Calu3 (cell line): ENCODE results near the gene NECTIN2. TPM values are rescaled to one million over a fixed set of nuclear protein-coding genes. Genes with fewer than 3 reads are reported as not detected.

Experiments
- BruUV-seq: library from RNA; stranded (reverse); fragments of 400-500 nt; replicated peaks from 2 replicates; lab custom pipeline; 2021; lab: Mats Ljungman, UMichigan
- CTCF ChIA-PET: fragments of 300-600 bp; sonication (Branson Sonifier 250); formaldehyde crosslinking; loops from one replicate; lab custom pipeline; 2022; ENCODE audit warnings: antibody characterized with exemption; lab: Charles Lee
- DNase-seq: peaks from one replicate; pipeline ENCODE4 v3.0.0; 2022
- H3K27ac Mint-ChIP-seq: one replicate; pipeline ENCODE4 v1.8.0; 2022; ENCODE audit warnings: mixed read lengths; ENCODE audit not compliant: unreplicated experiment
- H3K27me3 Mint-ChIP-seq: one replicate; pipeline ENCODE4 v1.8.0; 2022; ENCODE audit warnings: mixed read lengths; ENCODE audit not compliant: unreplicated experiment
- H3K36me3 Mint-ChIP-seq: one replicate; pipeline ENCODE4 v1.8.0; 2022; ENCODE audit warnings: mild to moderate bottlenecking, moderate library complexity, mixed read lengths; ENCODE audit not compliant: insufficient read depth, unreplicated experiment
- H3K4me1 Mint-ChIP-seq: one replicate; pipeline ENCODE4 v1.8.0; 2022; ENCODE audit warnings: mild to moderate bottlenecking, low read depth, mixed read lengths; ENCODE audit not compliant: unreplicated experiment
- H3K4me3 Mint-ChIP-seq: one replicate; pipeline ENCODE4 v1.8.0; 2022; ENCODE audit warnings: mild to moderate bottlenecking, low read depth, moderate library complexity, mixed read lengths; ENCODE audit not compliant: unreplicated experiment
- H3K9me3 Mint-ChIP-seq: one replicate; pipeline ENCODE4 v1.8.0; 2022; ENCODE audit warnings: low read depth, mixed read lengths; ENCODE audit not compliant: unreplicated experiment
- CTCF ChIP-seq: fragments of 200-600 bp; IDR thresholded peaks from one replicate; pipeline ENCODE4 v1.8.0; 2022; ENCODE audit warnings: antibody characterized with exemption; ENCODE audit not compliant: unreplicated experiment
- intact Hi-C: fragments of 100-400 bp; cut with micrococcal nuclease; formaldehyde crosslinking; loops from one replicate; pipeline ENCODE4 v1.10.0; 2022; ENCODE audit not compliant: unreplicated experiment
- total RNA-seq: library from RNA; stranded (reverse); gene quantifications from 2 replicates; pipeline ENCODE4 v1.2.3, GENCODE V29; 2022

NECTIN2 gene
- total RNA-seq, 1 experiment from 2014 or later: 137 TPM

- H3K36me3 Mint-ChIP-seq: peaks cover 95% of the 10 kb centered on the region
- H3K27me3 Mint-ChIP-seq: no peaks in the 10 kb centered on the region
- TF ChIP-seq CTCF: no peak
- DNase-seq: no peak
- CTCF ChIA-PET: interaction anchor here (0.6 kb wide), 1 partner anchor 466 kb away, joined by 3 read pairs; no protein-coding TSS in a partner anchor
- peak overlapping the region; percentile 71 for H3K4me3 Mint-ChIP-seq
- no peak overlapping the region for H3K27ac Mint-ChIP-seq
- H3K4me1 Mint-ChIP-seq: peaks cover 28% of the 10 kb centered on the region
- intact Hi-C loops: no loop called here
- H3K9me3 Mint-ChIP-seq: no peaks in the 10 kb centered on the region
- no TSS peak for BruUV-seq
These were observed 47.4 kb downstream of the NECTIN2 start for GRCh38 chr19:44893332-44894051.

- Mint-ChIP-seq H3K4me1 (peaks cover 28% of the 10 kb centered on the region), H3K27ac (no peak overlapping the region), H3K9me3 (no peaks in the 10 kb centered on the region), H3K4me3 (no peak overlapping the region), H3K36me3 (peaks cover 95% of the 10 kb centered on the region), H3K27me3 (no peaks in the 10 kb centered on the region)
- intact Hi-C loops: no loop called here
- DNase-seq: no peak
- BruUV-seq: TSS peak; percentile 2
- no peak for TF ChIP-seq CTCF
- CTCF ChIA-PET: no interaction called here
These were observed 47.9 kb downstream of the NECTIN2 start for GRCh38 chr19:44894052-44894400.

- Mint-ChIP-seq H3K36me3 (peaks cover 99% of the 10 kb centered on the region), H3K27ac (no peak overlapping the region), H3K27me3 (no peaks in the 10 kb centered on the region), H3K4me3 (no peak overlapping the region), H3K4me1 (peaks cover 26% of the 10 kb centered on the region), H3K9me3 (no peaks in the 10 kb centered on the region)
- no peak for TF ChIP-seq CTCF
- intact Hi-C loops: no loop called here
- CTCF ChIA-PET: interaction anchor here (1.0 kb wide), 1 partner anchor 51 kb away, joined by 3 read pairs; no protein-coding TSS in a partner anchor
- BruUV-seq: no TSS peak
- no peak for DNase-seq
These were observed 48.8 kb downstream of the NECTIN2 start for GRCh38 chr19:44894946-44895345.

- CTCF ChIA-PET: no interaction called here
- Mint-ChIP-seq H3K27ac (no peak overlapping the region), H3K36me3 (peaks cover 98% of the 10 kb centered on the region), H3K27me3 (no peaks in the 10 kb centered on the region), H3K9me3 (no peaks in the 10 kb centered on the region), H3K4me1 (peaks cover 5% of the 10 kb centered on the region), H3K4me3 (no peak overlapping the region)
- intact Hi-C loops: no loop called here
- TF ChIP-seq CTCF: no peak
- no peak for DNase-seq
- BruUV-seq: no TSS peak
These were observed 51.7 kb downstream of the NECTIN2 start for GRCh38 chr19:44897835-44898234.
